WI38 (cell line): Measurements from ENCODE around the gene SPSB2.

Experiments
- H3K4me3 ChIP-seq: 2 replicates; pipeline ENCODE4 v1.5.1; 2011; ENCODE audit warnings: low read depth, mild to moderate bottlenecking, control low read depth, low read length
- TF ChIP-seq, protein P1 (sequence below): IDR thresholded peaks from 2 replicates; pipeline ENCODE4 v1.5.1; 2012; ENCODE audit warnings: low read depth, mild to moderate bottlenecking, control low read depth, low read length

SPSB2 gene

DNA sequence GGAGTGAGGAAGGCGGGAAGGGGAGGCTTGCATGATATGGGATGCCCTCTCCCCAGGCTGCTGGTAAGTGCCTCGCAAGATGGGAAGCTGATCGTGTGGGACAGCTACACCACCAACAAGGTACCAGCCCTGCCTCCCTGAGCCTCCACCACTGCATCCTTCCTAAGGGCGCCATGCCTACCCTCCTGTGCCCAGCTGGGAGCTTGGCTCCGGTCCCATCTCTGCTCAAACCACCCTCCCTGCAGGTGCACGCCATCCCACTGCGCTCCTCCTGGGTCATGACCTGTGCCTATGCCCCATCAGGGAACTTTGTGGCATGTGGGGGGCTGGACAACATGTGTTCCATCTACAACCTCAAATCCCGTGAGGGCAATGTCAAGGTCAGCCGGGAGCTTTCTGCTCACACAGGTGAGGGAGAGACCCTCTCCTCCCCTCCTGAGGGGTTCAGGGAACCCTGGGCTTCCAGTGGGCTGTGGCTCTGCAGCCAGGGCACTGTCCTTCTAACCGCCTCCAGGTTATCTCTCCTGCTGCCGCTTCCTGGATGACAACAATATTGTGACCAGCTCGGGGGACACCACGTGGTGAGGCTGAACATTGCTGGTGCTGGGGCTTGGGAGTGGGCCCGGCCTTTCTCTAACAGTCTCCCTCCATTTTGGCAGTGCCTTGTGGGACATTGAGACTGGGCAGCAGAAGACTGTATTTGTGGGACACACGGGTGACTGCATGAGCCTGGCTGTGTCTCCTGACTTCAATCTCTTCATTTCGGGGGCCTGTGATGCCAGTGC is 29.8 kb downstream of the SPSB2 start:
- TF ChIP-seq, protein P1, sequence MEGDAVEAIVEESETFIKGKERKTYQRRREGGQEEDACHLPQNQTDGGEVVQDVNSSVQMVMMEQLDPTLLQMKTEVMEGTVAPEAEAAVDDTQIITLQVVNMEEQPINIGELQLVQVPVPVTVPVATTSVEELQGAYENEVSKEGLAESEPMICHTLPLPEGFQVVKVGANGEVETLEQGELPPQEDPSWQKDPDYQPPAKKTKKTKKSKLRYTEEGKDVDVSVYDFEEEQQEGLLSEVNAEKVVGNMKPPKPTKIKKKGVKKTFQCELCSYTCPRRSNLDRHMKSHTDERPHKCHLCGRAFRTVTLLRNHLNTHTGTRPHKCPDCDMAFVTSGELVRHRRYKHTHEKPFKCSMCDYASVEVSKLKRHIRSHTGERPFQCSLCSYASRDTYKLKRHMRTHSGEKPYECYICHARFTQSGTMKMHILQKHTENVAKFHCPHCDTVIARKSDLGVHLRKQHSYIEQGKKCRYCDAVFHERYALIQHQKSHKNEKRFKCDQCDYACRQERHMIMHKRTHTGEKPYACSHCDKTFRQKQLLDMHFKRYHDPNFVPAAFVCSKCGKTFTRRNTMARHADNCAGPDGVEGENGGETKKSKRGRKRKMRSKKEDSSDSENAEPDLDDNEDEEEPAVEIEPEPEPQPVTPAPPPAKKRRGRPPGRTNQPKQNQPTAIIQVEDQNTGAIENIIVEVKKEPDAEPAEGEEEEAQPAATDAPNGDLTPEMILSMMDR = no peak
- no peak overlapping the region for H3K4me3 ChIP-seq

GRCh38 chr12:6842075-6842474 is 31.0 kb downstream of the SPSB2 start:
- TF ChIP-seq, protein P1 = no peak
- H3K4me3 ChIP-seq = no peak overlapping the region

DNA sequence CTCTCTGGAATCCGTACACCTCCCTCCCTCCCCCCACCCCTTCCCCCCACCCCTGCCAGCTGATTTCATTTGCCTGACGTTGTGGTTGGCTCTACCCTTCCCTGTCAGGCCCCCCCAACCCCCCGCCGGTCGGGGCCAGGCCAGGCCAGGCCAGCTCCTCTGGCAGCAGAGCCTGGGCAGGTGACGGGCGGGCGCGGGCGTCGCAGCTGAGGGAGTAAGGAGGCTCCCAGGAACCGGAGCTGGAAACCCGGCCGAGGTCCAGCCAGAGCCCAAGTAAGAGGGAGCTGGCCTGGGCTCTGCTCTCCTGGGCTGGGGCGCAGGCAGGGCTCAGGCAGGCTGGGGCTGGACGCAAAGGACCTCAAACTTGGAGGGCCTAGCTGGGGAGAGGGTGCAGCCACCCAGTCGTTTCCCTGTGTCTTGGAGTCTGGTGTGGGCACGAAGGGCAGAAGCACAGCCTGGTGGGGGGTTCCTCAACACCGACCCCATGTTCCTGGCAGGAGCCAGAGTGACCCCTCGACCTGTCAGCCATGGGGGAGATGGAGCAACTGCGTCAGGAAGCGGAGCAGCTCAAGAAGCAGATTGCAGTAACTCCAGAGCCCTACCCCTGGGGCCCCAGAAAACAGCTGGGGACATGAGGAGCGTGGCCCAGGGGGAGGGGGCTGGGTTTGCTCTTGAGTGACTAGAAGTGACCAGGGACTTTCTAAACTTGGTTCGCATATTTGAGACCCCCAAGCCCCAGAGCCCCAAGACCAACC is 32.2 kb downstream of the SPSB2 start, which contains the start of gene GNB3:
Gene GNB3, plus strand, starts transcription at position 165 of the 755 bp plus-strand sequence. Its CDS starts 363 bp downstream, at position 528.
- TF ChIP-seq, protein P1 = no peak
- no peak within 1 kb of the TSS for H3K4me3 ChIP-seq

DNA sequence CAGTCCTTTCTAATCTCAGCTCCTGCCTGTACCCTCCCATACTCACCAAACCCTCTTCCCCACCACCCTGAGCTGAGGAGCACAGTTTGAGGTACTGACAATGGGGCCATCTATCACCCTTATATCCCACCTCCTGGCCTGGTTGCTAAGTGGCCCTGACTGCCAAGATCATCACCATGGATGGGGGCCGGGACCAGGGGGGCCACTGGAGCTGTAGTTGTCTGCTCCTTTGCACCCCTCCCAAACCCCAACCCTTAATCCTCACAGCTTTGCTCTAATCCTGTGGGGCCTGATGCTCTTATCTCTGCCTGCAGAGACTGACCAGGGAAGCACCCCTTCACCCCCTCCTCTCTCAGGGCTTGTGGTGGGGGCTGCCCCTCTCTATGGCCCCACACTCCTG is 32.8 kb downstream of the SPSB2 start:
- TF ChIP-seq, protein P1 = no peak
- no peak overlapping the region for H3K4me3 ChIP-seq

GRCh38 chr12:6839482-6840201 is 33.5 kb downstream of the SPSB2 start:
- TF ChIP-seq, protein P1 = no peak
- H3K4me3 ChIP-seq = no peak overlapping the region

DNA sequence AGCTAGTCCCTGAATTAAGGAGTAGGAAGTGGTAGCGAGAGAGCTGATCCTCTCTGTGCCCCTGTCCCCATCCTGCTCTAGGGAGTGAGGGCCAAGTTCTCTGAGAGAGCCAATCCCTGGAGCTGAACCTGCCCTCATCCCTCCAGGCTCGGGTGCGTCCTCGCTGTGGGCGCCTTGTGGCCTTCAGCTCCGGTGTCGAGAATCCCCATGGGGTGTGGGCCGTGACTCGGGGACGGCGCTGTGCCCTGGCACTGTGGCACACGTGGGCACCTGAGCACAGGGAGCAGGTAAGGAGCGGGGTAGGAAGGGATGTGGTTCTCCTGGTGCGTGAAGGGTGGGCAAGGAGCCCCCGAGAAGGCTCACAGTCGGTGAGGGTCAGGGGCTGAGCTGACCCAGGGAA is 34.2 kb downstream of the SPSB2 start:
- TF ChIP-seq, protein P1 = no peak

More for the DNA sequence above, 34.2 kb downstream of the SPSB2 start:
- H3K4me3 ChIP-seq = no peak overlapping the region
